WTC11 (cell line): ENCODE data around the gene ASPHD2.

ENCODE experiments used
- ZNF138 ChIP-seq: sonication (generic); formaldehyde crosslinking; conservative IDR thresholded peaks from 2 replicates; pipeline ENCODE4 v1.8.1; 2022; ENCODE audit warnings: mild to moderate bottlenecking, moderate library complexity, missing genetic modification reagents
- TF ChIP-seq, protein P1 (sequence below): fragments of 200-600 bp; IDR thresholded peaks from 2 replicates; pipeline ENCODE4 v1.8.0; 2022; ENCODE audit warnings: antibody characterized with exemption
- TF ChIP-seq, protein P2 (sequence below): sonication (generic); formaldehyde crosslinking; conservative IDR thresholded peaks from 2 replicates; pipeline ENCODE4 v1.8.1; 2022; ENCODE audit warnings: mild to moderate bottlenecking, missing genetic modification reagents

DNA sequence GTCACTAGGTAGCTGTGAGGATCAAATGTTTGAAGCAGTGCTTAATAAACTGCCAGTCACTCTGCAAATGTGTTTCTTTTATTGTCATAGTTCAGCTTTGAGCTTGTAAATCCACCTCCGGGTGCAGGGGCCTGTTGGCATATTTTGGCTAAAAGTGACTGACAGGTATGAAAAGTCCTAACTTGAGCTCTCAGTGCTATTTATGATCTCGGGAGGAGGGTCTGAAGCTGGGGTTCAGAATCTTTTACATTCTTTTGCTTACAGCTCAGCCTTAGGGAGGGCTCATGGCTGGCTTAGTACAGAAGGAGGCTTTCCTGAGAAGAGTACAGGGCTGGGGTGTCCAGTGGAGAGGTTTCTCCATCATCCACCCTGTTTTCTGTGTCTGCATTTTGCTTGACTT is 1.5 kb downstream of the ASPHD2 start:
- TF ChIP-seq, protein P1, sequence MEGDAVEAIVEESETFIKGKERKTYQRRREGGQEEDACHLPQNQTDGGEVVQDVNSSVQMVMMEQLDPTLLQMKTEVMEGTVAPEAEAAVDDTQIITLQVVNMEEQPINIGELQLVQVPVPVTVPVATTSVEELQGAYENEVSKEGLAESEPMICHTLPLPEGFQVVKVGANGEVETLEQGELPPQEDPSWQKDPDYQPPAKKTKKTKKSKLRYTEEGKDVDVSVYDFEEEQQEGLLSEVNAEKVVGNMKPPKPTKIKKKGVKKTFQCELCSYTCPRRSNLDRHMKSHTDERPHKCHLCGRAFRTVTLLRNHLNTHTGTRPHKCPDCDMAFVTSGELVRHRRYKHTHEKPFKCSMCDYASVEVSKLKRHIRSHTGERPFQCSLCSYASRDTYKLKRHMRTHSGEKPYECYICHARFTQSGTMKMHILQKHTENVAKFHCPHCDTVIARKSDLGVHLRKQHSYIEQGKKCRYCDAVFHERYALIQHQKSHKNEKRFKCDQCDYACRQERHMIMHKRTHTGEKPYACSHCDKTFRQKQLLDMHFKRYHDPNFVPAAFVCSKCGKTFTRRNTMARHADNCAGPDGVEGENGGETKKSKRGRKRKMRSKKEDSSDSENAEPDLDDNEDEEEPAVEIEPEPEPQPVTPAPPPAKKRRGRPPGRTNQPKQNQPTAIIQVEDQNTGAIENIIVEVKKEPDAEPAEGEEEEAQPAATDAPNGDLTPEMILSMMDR = no peak
- no peak for TF ChIP-seq ZNF138
- TF ChIP-seq, protein P2, sequence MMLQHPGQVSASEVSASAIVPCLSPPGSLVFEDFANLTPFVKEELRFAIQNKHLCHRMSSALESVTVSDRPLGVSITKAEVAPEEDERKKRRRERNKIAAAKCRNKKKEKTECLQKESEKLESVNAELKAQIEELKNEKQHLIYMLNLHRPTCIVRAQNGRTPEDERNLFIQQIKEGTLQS (CRISPR knock-in tag) = no peak
